DOHH2 (cell line): ENCODE results near the gene TAB3.
A peak's percentile ranks its signal among the peaks of the same experiment; 100 is the strongest.

Source experiments
- H3F3A ChIP-seq: fragments of 200-600 bp; sonication (generic), shearing (Covaris generic); 2 replicates; pipeline ENCODE4 v1.6.0; 2016; ENCODE audit warnings: antibody characterized with exemption, mild to moderate bottlenecking; ENCODE audit not compliant: control insufficient read depth, insufficient read depth
- H3K27ac ChIP-seq: fragments of 200-600 bp; sonication (generic); 2 replicates; pipeline ENCODE4 v1.5.1; 2014; ENCODE audit warnings: low read depth, mild to moderate bottlenecking, low read length, moderate library complexity
- H3K27me3 ChIP-seq: fragments of 200-600 bp; sonication (generic); 2 replicates; pipeline ENCODE4 v1.6.1; 2014; ENCODE audit warnings: mild to moderate bottlenecking, low read length, mixed read lengths; ENCODE audit not compliant: control insufficient read depth
- H3K36me3 ChIP-seq: fragments of 200-600 bp; sonication (generic); 2 replicates; pipeline ENCODE4 v1.6.1; 2014; ENCODE audit warnings: mild to moderate bottlenecking, low read length, moderate library complexity, mixed read lengths; ENCODE audit not compliant: control insufficient read depth
- H3K4me1 ChIP-seq: fragments of 200-600 bp; sonication (generic); 2 replicates; pipeline ENCODE4 v1.6.1; 2014; ENCODE audit warnings: mild to moderate bottlenecking, low read length, mixed read lengths; ENCODE audit not compliant: control insufficient read depth
- H3K4me2 ChIP-seq: fragments of 200-600 bp; sonication (generic); 2 replicates; pipeline ENCODE4 v1.6.0; 2014; ENCODE audit warnings: mild to moderate bottlenecking, low read length, moderate library complexity
- H3K4me3 ChIP-seq: fragments of 200-600 bp; sonication (generic); 2 replicates; pipeline ENCODE4 v1.5.1; 2014; ENCODE audit warnings: mild to moderate bottlenecking, low read length, mixed read lengths
- H3K79me2 ChIP-seq: fragments of 200-600 bp; sonication (generic); 2 replicates; pipeline ENCODE4 v1.6.1; 2014; ENCODE audit warnings: mild to moderate bottlenecking, low read length, mixed read lengths; ENCODE audit not compliant: control insufficient read depth
- H3K9me2 ChIP-seq: fragments of 200-600 bp; sonication (generic); replicated peaks from 2 replicates; pipeline ENCODE4 v1.6.1; 2014; ENCODE audit warnings: mild to moderate bottlenecking, low read length, mixed read lengths; ENCODE audit not compliant: control insufficient read depth
- H3K9me3 ChIP-seq: fragments of 200-600 bp; sonication (generic); 2 replicates; pipeline ENCODE4 v1.6.1; 2014; ENCODE audit warnings: antibody characterized with exemption, low read length, mixed read lengths; ENCODE audit not compliant: control insufficient read depth, insufficient read depth
- H4K20me1 ChIP-seq: fragments of 200-600 bp; sonication (generic); 2 replicates; pipeline ENCODE4 v1.6.0; 2014; ENCODE audit warnings: low read depth, mild to moderate bottlenecking, antibody characterized with exemption, low read length, moderate library complexity; ENCODE audit not compliant: control insufficient read depth, insufficient read depth
- CTCF ChIP-seq: fragments of 200-600 bp; sonication (generic); IDR thresholded peaks from one replicate; pipeline ENCODE4 v1.5.1; 2014; ENCODE audit warnings: antibody characterized with exemption, mild to moderate bottlenecking, low read depth, low read length; ENCODE audit not compliant: poor library complexity, severe bottlenecking
- EZH2phosphoT487 ChIP-seq: fragments of 200-600 bp; sonication (generic); IDR thresholded peaks from 2 replicates; pipeline ENCODE4 v1.6.1; 2017; ENCODE audit warnings: borderline replicate concordance, mild to moderate bottlenecking, antibody characterized with exemption, low read length, moderate library complexity, mixed read lengths

TAB3 gene

GRCh38 chrX:30819080-30819479 lies 70.0 kb downstream of the TAB3 start:
- TF ChIP-seq EZH2phosphoT487 (no peak), CTCF (no peak)
- Histone ChIP-seq H3K27me3 (no peaks in the 10 kb centered on the region), H3K9me3 (no peaks in the 10 kb centered on the region), H3K4me2 (peak overlapping the region; percentile 30), H3K79me2 (no peaks in the 10 kb centered on the region), H3K9me2 (no peaks in the 10 kb centered on the region), H3K27ac (no peak overlapping the region), H3F3A (no peaks in the 10 kb centered on the region), H4K20me1 (no peaks in the 10 kb centered on the region), H3K36me3 (no peaks in the 10 kb centered on the region), H3K4me3 (no peak overlapping the region), H3K4me1 (peaks cover 26% of the 10 kb centered on the region)

- Histone ChIP-seq H3K27me3 (no peaks in the 10 kb centered on the region), H3K4me3 (no peak overlapping the region), H3K9me2 (no peaks in the 10 kb centered on the region), H3K9me3 (no peaks in the 10 kb centered on the region), H3K4me1 (peaks cover 35% of the 10 kb centered on the region), H3K79me2 (no peaks in the 10 kb centered on the region), H3F3A (no peaks in the 10 kb centered on the region), H3K4me2 (no peak overlapping the region), H4K20me1 (no peaks in the 10 kb centered on the region), H3K27ac (no peak overlapping the region), H3K36me3 (no peaks in the 10 kb centered on the region)
- TF ChIP-seq EZH2phosphoT487 (no peak), CTCF (no peak)
Observed at GRCh38 chrX:30816079-30816478, 73.0 kb downstream of the TAB3 start.

GRCh38 chrX:30814978-30815377 lies 74.1 kb downstream of the TAB3 start:
- H3K4me1 ChIP-seq = peaks cover 35% of the 10 kb centered on the region
- no peak overlapping the region for H3K4me3 ChIP-seq
- H3K27ac ChIP-seq = no peak overlapping the region
- no peaks in the 10 kb centered on the region for H3K79me2 ChIP-seq
- no peaks in the 10 kb centered on the region for H3K9me3 ChIP-seq
- H4K20me1 ChIP-seq = no peaks in the 10 kb centered on the region
- no peaks in the 10 kb centered on the region for H3K36me3 ChIP-seq
- no peaks in the 10 kb centered on the region for H3K9me2 ChIP-seq
- no peaks in the 10 kb centered on the region for H3F3A ChIP-seq
- TF ChIP-seq CTCF (no peak), EZH2phosphoT487 (no peak)
- no peak overlapping the region for H3K4me2 ChIP-seq
- no peaks in the 10 kb centered on the region for H3K27me3 ChIP-seq

GRCh38 chrX:30812326-30812725 lies 76.7 kb downstream of the TAB3 start:
- peak overlapping the region; percentile 58 for H3K4me2 ChIP-seq

More at GRCh38 chrX:30812326-30812725, 76.7 kb downstream of the TAB3 start:
- Histone ChIP-seq H3K9me2 (no peaks in the 10 kb centered on the region), H3F3A (no peaks in the 10 kb centered on the region), H3K36me3 (no peaks in the 10 kb centered on the region), H3K9me3 (no peaks in the 10 kb centered on the region), H3K4me1 (peaks cover 25% of the 10 kb centered on the region), H3K4me3 (peak overlapping the region; percentile 39), H4K20me1 (no peaks in the 10 kb centered on the region), H3K27ac (peak overlapping the region; percentile 67), H3K79me2 (no peaks in the 10 kb centered on the region), H3K27me3 (no peaks in the 10 kb centered on the region)
- no peak for TF ChIP-seq CTCF
- TF ChIP-seq EZH2phosphoT487 = no peak
